H1 (cell line): ENCODE data around the gene BTBD9. TPM values are rescaled to one million over a fixed set of nuclear protein-coding genes. Genes with fewer than 3 reads are reported as not detected.

ENCODE experiments used
- CTCF ChIA-PET: fragments of 300-600 bp; sonication (Branson Sonifier 250); formaldehyde crosslinking; loops from one replicate; lab custom pipeline; 2021; ENCODE audit not compliant: partially characterized antibody; lab: Charles Lee
- POLR2A ChIA-PET: fragments of 300-600 bp; sonication (Branson Sonifier 250); formaldehyde crosslinking; loops from one replicate; lab custom pipeline; 2021; ENCODE audit warnings: inconsistent platforms; ENCODE audit not compliant: partially characterized antibody; lab: Charles Lee
- DNase-seq, 2 experiments: peaks; one replicate each; pipeline versions ENCODE4 v3.0.0 to v3.0.0-alpha.2; 2010 to 2022; ENCODE audit warnings: low spot score in 2 of 2, low read depth in 1 of 2, mixed read lengths in 1 of 2
- FAIRE-seq: peaks from 2 replicates; lab custom pipeline; 2011; peaks lifted over from hg19 to GRCh38; lab: Jason Lieb, UNC
- H2AFZ ChIP-seq: 2 replicates; pipeline ENCODE4 v1.8.1; 2012; ENCODE audit warnings: low read length, inconsistent platforms
- H2AK5ac ChIP-seq: 2 replicates; pipeline ENCODE4 v1.6.1; 2013; ENCODE audit warnings: low read depth, low read length
- H2BK120ac ChIP-seq: replicated peaks from 2 replicates; pipeline ENCODE3; 2013; ENCODE audit warnings: low read depth, low read length, inconsistent platforms
- H2BK12ac ChIP-seq: 2 replicates; pipeline ENCODE4 v1.6.1; 2013; ENCODE audit warnings: low read depth, low read length
- H2BK15ac ChIP-seq: 2 replicates; pipeline ENCODE4 v1.6.1; 2013; ENCODE audit warnings: low read length
- H2BK20ac ChIP-seq: 2 replicates; pipeline ENCODE4 v1.6.1; 2013; ENCODE audit warnings: low read length
- H2BK5ac ChIP-seq: 2 replicates; pipeline ENCODE4 v1.6.1; 2013; ENCODE audit warnings: low read depth, low read length
- H3K14ac ChIP-seq: 2 replicates; pipeline ENCODE4 v1.6.1; 2013; ENCODE audit warnings: inconsistent platforms; ENCODE audit not compliant: insufficient read length
- H3K18ac ChIP-seq: 2 replicates; pipeline ENCODE4 v1.6.1; 2013; ENCODE audit warnings: low read length; ENCODE audit errors: extremely low read depth
- H3K23ac ChIP-seq: 2 replicates; pipeline ENCODE4 v1.6.1; 2013; ENCODE audit warnings: inconsistent platforms; ENCODE audit not compliant: insufficient read length
- H3K23me2 ChIP-seq: 2 replicates; pipeline ENCODE4 v1.6.1; 2013; ENCODE audit warnings: low read depth, low read length
- H3K27ac ChIP-seq: 2 replicates; pipeline ENCODE4 v1.6.1; 2011; ENCODE audit warnings: low read depth, low read length, inconsistent platforms
- H3K27me3 ChIP-seq, 4 experiments: replicated peaks in 1 of 4; 1 replicate in 1 of 4; 2 replicates in 3 of 4; pipeline versions ENCODE4 v1.6.1 to v1.8.1; 2011 to 2013; ENCODE audit warnings: low read length in 3 of 4, mild to moderate bottlenecking in 3 of 4, inconsistent platforms in 2 of 4, mixed read lengths in 2 of 4, moderate library complexity in 1 of 4; ENCODE audit not compliant: control insufficient read depth in 3 of 4, insufficient read depth in 3 of 4; ENCODE audit errors: extremely low read depth in 1 of 4
- H3K36me3 ChIP-seq, 4 experiments: 2 replicates each; pipeline versions ENCODE4 v1.6.1 to v1.8.1; 2011 to 2013; ENCODE audit warnings: mild to moderate bottlenecking in 4 of 4, low read length in 3 of 4, moderate library complexity in 2 of 4, control low read depth in 1 of 4, inconsistent platforms in 1 of 4; ENCODE audit not compliant: insufficient read depth in 4 of 4, control insufficient read depth in 2 of 4
- H3K4ac ChIP-seq: replicated peaks from 2 replicates; pipeline ENCODE3; 2013; ENCODE audit warnings: low read length, low read depth, mixed read lengths, inconsistent platforms; ENCODE audit not compliant: insufficient read length
- H3K4me1 ChIP-seq, 4 experiments: replicated peaks in 1 of 4; 1 replicate in 1 of 4; 2 replicates in 3 of 4; pipeline versions ENCODE4 v1.6.1 to v1.8.1; 2011 to 2013; ENCODE audit warnings: low read length in 3 of 4, inconsistent platforms in 2 of 4, mixed read lengths in 1 of 4; ENCODE audit not compliant: insufficient read depth in 4 of 4, control insufficient read depth in 3 of 4
- H3K4me2 ChIP-seq, 2 experiments: 2 replicates each; pipeline versions ENCODE4 v1.6.1 to v1.8.1; 2011 to 2013; ENCODE audit warnings: low read depth in 2 of 2, low read length in 2 of 2, control low read depth in 1 of 2, inconsistent platforms in 1 of 2, mild to moderate bottlenecking in 1 of 2; ENCODE audit not compliant: insufficient read depth in 1 of 2
- H3K4me3 ChIP-seq, 4 experiments: fragments of 200-600, 300-600 bp in 1 of 4; sonication (generic), shearing (Covaris generic), sonication (Bioruptor Twin) in 1 of 4; 2 replicates each; pipeline versions ENCODE4 v1.5.1 to v1.8.1; 2011 to 2016; ENCODE audit warnings: low read length in 4 of 4, low read depth in 3 of 4, control low read depth in 2 of 4, inconsistent platforms in 2 of 4, mild to moderate bottlenecking in 2 of 4, mixed read lengths in 1 of 4, moderate library complexity in 1 of 4; ENCODE audit not compliant: insufficient read depth in 2 of 4; ENCODE audit errors: extremely low read depth in 1 of 4
- H3K56ac ChIP-seq: replicated peaks from 2 replicates; pipeline ENCODE3; 2013; ENCODE audit warnings: low read depth, mild to moderate bottlenecking, mixed read lengths, low read length, inconsistent platforms; ENCODE audit not compliant: insufficient read length
- H3K79me1 ChIP-seq: 2 replicates; pipeline ENCODE4 v1.6.1; 2013; ENCODE audit warnings: low read depth, low read length, control low read depth
- H3K79me2 ChIP-seq, 2 experiments: 2 replicates each; pipeline versions ENCODE4 v1.6.1 to v1.8.1; 2012 to 2013; ENCODE audit warnings: low read length in 2 of 2, mild to moderate bottlenecking in 2 of 2, inconsistent platforms in 1 of 2; ENCODE audit not compliant: insufficient read depth in 2 of 2, control insufficient read depth in 1 of 2
- H3K9ac ChIP-seq, 4 experiments: replicated peaks in 1 of 4; 1 replicate in 1 of 4; 2 replicates in 3 of 4; pipeline versions ENCODE4 v1.6.1 to v1.8.1; 2011 to 2013; ENCODE audit warnings: low read depth in 3 of 4, low read length in 3 of 4, control low read depth in 2 of 4, mild to moderate bottlenecking in 2 of 4, moderate library complexity in 2 of 4, inconsistent platforms in 1 of 4; ENCODE audit errors: extremely low read depth in 1 of 4
- H3K9me3 ChIP-seq, 2 experiments: 2 replicates each; pipeline versions ENCODE4 v1.6.1 to v1.8.1; 2012 to 2013; ENCODE audit warnings: mild to moderate bottlenecking in 2 of 2, moderate library complexity in 2 of 2, control low read depth in 1 of 2, inconsistent platforms in 1 of 2, low read depth in 1 of 2, low read length in 1 of 2, mixed read lengths in 1 of 2; ENCODE audit not compliant: insufficient read depth in 2 of 2
- H4K20me1 ChIP-seq, 2 experiments: replicated peaks in 1 of 2; 2 replicates each; pipeline versions ENCODE3 to v1.8.1; 2011 to 2013; ENCODE audit warnings: inconsistent platforms in 2 of 2, low read length in 2 of 2, mild to moderate bottlenecking in 1 of 2; ENCODE audit not compliant: insufficient read depth in 2 of 2, control insufficient read depth in 1 of 2
- H4K5ac ChIP-seq: 2 replicates; pipeline ENCODE4 v1.6.1; 2013; ENCODE audit warnings: low read length, low read depth, mixed read lengths, inconsistent platforms; ENCODE audit not compliant: insufficient read length
- H4K8ac ChIP-seq: 2 replicates; pipeline ENCODE4 v1.8.0; 2013; ENCODE audit warnings: mild to moderate bottlenecking, moderate library complexity, low read length, inconsistent platforms; ENCODE audit not compliant: insufficient read depth; ENCODE audit errors: extremely low read depth
- H4K91ac ChIP-seq: replicated peaks from 2 replicates; pipeline ENCODE3; 2013; ENCODE audit warnings: low read length, mixed read lengths, inconsistent platforms; ENCODE audit not compliant: insufficient read length
- BACH1 ChIP-seq: IDR thresholded peaks from 2 replicates; pipeline ENCODE4 v1.6.1; 2012; ENCODE audit warnings: low read length, improper control_type of control experiment
- BRCA1 ChIP-seq: IDR thresholded peaks from 2 replicates; pipeline ENCODE4 v1.6.1; 2012; ENCODE audit warnings: low read depth, low read length, improper control_type of control experiment
- CHD2 ChIP-seq: IDR thresholded peaks from 2 replicates; pipeline ENCODE4 v1.6.1; 2012; ENCODE audit warnings: low read length, improper control_type of control experiment
- KDM4A ChIP-seq: IDR thresholded peaks from one replicate; pipeline ENCODE4 v1.7.1; 2012; ENCODE audit warnings: low read depth, mild to moderate bottlenecking, moderate library complexity, low read length, inconsistent platforms; ENCODE audit not compliant: severe bottlenecking
- NANOG ChIP-seq: IDR thresholded peaks from 2 replicates; pipeline ENCODE4 v1.6.1; 2011; ENCODE audit warnings: low read length, low read depth, mild to moderate bottlenecking, inconsistent platforms; ENCODE audit not compliant: insufficient read depth, poor library complexity, severe bottlenecking
- RFX5 ChIP-seq: IDR thresholded peaks from 2 replicates; pipeline ENCODE4 v1.6.1; 2011; ENCODE audit warnings: low read depth, low read length, improper control_type of control experiment, borderline replicate concordance
- RXRA ChIP-seq: IDR thresholded peaks from 2 replicates; pipeline ENCODE4 v1.6.1; 2011; ENCODE audit warnings: low read depth, mild to moderate bottlenecking, low read length, moderate library complexity; ENCODE audit not compliant: insufficient read depth
- SAP30 ChIP-seq: fragments of 300-600 bp; sonication (generic); IDR thresholded peaks from 2 replicates; pipeline ENCODE4 v1.7.1; 2012; ENCODE audit warnings: low read length, moderate library complexity, mild to moderate bottlenecking, inconsistent platforms; ENCODE audit not compliant: insufficient read depth, insufficient replicate concordance
- SIX5 ChIP-seq: IDR thresholded peaks from 2 replicates; pipeline ENCODE4 v1.6.1; 2011; ENCODE audit warnings: mild to moderate bottlenecking, low read depth, low read length
- USF2 ChIP-seq: IDR thresholded peaks from 2 replicates; pipeline ENCODE4 v1.6.1; 2011; ENCODE audit warnings: low read length, improper control_type of control experiment
- WGBS, 2 experiments: shearing (Covaris generic) in 1 of 2; methylation state at CpG; one replicate each; pipeline versions ENCODE4 v1.1.6 to v1.1.7; 2013 to 2015; ENCODE audit warnings: low lambda C conversion rate in 2 of 2, mixed read lengths in 2 of 2, inconsistent platforms in 1 of 2, low coverage in 1 of 2, missing lambda C conversion rate in 1 of 2; ENCODE audit not compliant: insufficient replicate concordance in 2 of 2, insufficient coverage in 1 of 2, insufficient read length in 1 of 2; ENCODE audit errors: extremely low coverage in 1 of 2, missing lambda C conversion rate in 1 of 2; 5-methylcytosine and 5-hydroxymethylcytosine counted together
- polyA plus RNA-seq, 7 experiments: library from polyadenylated mRNA; depleted of rRNA in 3 of 7; stranded (reverse) in 5 of 7; unstranded in 2 of 7; fragments of >200 nt in 5 of 7; fragments of 200-250 nt in 2 of 7; gene quantifications; 1 replicate in 5 of 7; 2 replicates in 1 of 7; 4 replicates in 1 of 7; pipeline versions ENCODE4 v1.2.1 to v1.2.3, GENCODE V29; 2011 to 2013; ENCODE audit warnings: missing spikeins in 2 of 7, mixed read lengths in 2 of 7
- total RNA-seq: library from RNA; stranded (reverse); fragmentation: NEBNext Ultra II Directional; extraction: Animal tissue kit (Norgen Biotek cat#: 25700); gene quantifications from 2 replicates; pipeline ENCODE4 v1.2.1, GENCODE V29; 2021

Gene BTBD9
- total and polyA plus RNA-seq, 2 of the 8 experiments (the other 6 are each of a cell fraction or from before 2014, with no cell fraction given) = 0.92 to 4.1 TPM

GRCh38 chr6:38284802-38285394, 354.8 kb downstream of the BTBD9 start:
- H3K27me3 ChIP-seq = peaks cover 0 to 1% (median 0%) of the 10 kb centered on the region in 4 experiments; a peak in 1 of 7 replicates
- ChIA-PET POLR2A (no interaction called here), CTCF (interaction anchor here (1.1 kb wide), 1 partner anchor 180 kb away, joined by 3 read pairs; no protein-coding TSS in a partner anchor)
- no peak overlapping the region for H2BK15ac ChIP-seq
- H3K79me2 ChIP-seq = no peaks in the 10 kb centered on the region
- H3K4me1 ChIP-seq = peaks cover 0 to 10% (median 1%) of the 10 kb centered on the region in 4 experiments; a peak in 2 of 7 replicates
- no peak overlapping the region for H4K5ac ChIP-seq
- H4K20me1 ChIP-seq = no peaks in the 10 kb centered on the region
- no peak overlapping the region for H3K23ac ChIP-seq
- no peak overlapping the region for H3K4me3 ChIP-seq
- H2AK5ac ChIP-seq = no peak overlapping the region
- H3K9ac ChIP-seq = no peak overlapping the region
- no peaks in the 10 kb centered on the region for H3K79me1 ChIP-seq
- H2AFZ ChIP-seq = no peak overlapping the region
- H2BK120ac ChIP-seq = no peak overlapping the region
- no peak overlapping the region for H2BK20ac ChIP-seq
- no peak for FAIRE-seq
- 98% methylated on average over 4 of the region's 4 CpGs; no CpG with 5 or more reads in 1 of the 2 experiments for WGBS, 2 experiments
- no peak overlapping the region for H4K91ac ChIP-seq
- H3K36me3 ChIP-seq = no peaks in the 10 kb centered on the region
- H2BK5ac ChIP-seq = no peak overlapping the region
- no peak overlapping the region for H3K4me2 ChIP-seq
- DNase-seq = no peak
- no peak overlapping the region for H3K56ac ChIP-seq
- H2BK12ac ChIP-seq = no peak overlapping the region
- no peak overlapping the region for H4K8ac ChIP-seq
- H3K18ac ChIP-seq = no peak overlapping the region
- H3K23me2 ChIP-seq = no peaks in the 10 kb centered on the region
- no peak overlapping the region for H3K27ac ChIP-seq
- H3K14ac ChIP-seq = no peak overlapping the region
- no peak overlapping the region for H3K4ac ChIP-seq
- H3K9me3 ChIP-seq = no peaks in the 10 kb centered on the region
- TF ChIP-seq BACH1 (no peak), USF2 (no peak), RXRA (no peak), BRCA1 (no peak), RFX5 (no peak), KDM4A (no peak), SIX5 (no peak), CHD2 (no peak), SAP30 (no peak), NANOG (no peak)
